GM06990 (cell line): ENCODE results near the gene OR6J1.

ENCODE experiments used
- DNase-seq: peaks from one replicate; pipeline ENCODE4 v3.0.0-alpha.2; 2011; ENCODE audit not compliant: insufficient read length; ENCODE audit errors: extremely low read depth
- H3K27me3 ChIP-seq: replicated peaks from 2 replicates; pipeline ENCODE4 v1.6.0; 2011; ENCODE audit warnings: low read length; ENCODE audit not compliant: control insufficient read depth, insufficient read depth
- H3K36me3 ChIP-seq: 2 replicates; pipeline ENCODE4 v1.5.1; 2011; ENCODE audit warnings: low read length; ENCODE audit not compliant: control insufficient read depth, insufficient read depth
- H3K4me3 ChIP-seq: replicated peaks from 2 replicates; pipeline ENCODE4 v1.5.1; 2011; ENCODE audit warnings: low read depth, mild to moderate bottlenecking, control low read depth, low read length
- CTCF ChIP-seq: IDR thresholded peaks from 2 replicates; pipeline ENCODE4 v1.5.1; 2011; ENCODE audit warnings: low read length, control low read depth, mild to moderate bottlenecking, inconsistent platforms; ENCODE audit not compliant: insufficient read depth, poor library complexity, severe bottlenecking

Gene OR6J1

GRCh38 chr14:22656945-22657731 is 13.0 kb upstream of the OR6J1 start:
- TF ChIP-seq CTCF: no peak
- no peak for DNase-seq
- H3K27me3 ChIP-seq: no peaks in the 10 kb centered on the region
- H3K36me3 ChIP-seq: no peaks in the 10 kb centered on the region
- H3K4me3 ChIP-seq: no peak overlapping the region

GRCh38 chr14:22656226-22656625 is 12.1 kb upstream of the OR6J1 start:
- no peaks in the 10 kb centered on the region for H3K27me3 ChIP-seq
- no peak for TF ChIP-seq CTCF
- no peak overlapping the region for H3K4me3 ChIP-seq
- no peak for DNase-seq
- H3K36me3 ChIP-seq: no peaks in the 10 kb centered on the region

GRCh38 chr14:22653012-22653621 is 9.0 kb upstream of the OR6J1 start:
- Histone ChIP-seq H3K27me3 (no peaks in the 10 kb centered on the region), H3K4me3 (no peak overlapping the region), H3K36me3 (no peaks in the 10 kb centered on the region)
- no peak for DNase-seq
- peak; percentile 85 for TF ChIP-seq CTCF

GRCh38 chr14:22651586-22651985 is 7.4 kb upstream of the OR6J1 start:
- DNase-seq: no peak
- no peaks in the 10 kb centered on the region for H3K27me3 ChIP-seq
- no peak overlapping the region for H3K4me3 ChIP-seq
- H3K36me3 ChIP-seq: no peaks in the 10 kb centered on the region
- TF ChIP-seq CTCF: no peak

- DNase-seq: peak; percentile 32
- Histone ChIP-seq H3K36me3 (no peaks in the 10 kb centered on the region), H3K27me3 (no peaks in the 10 kb centered on the region), H3K4me3 (no peak overlapping the region)
- TF ChIP-seq CTCF: no peak
These were observed 6.9 kb upstream of the OR6J1 start for GRCh38 chr14:22650960-22651521.
